HEK293T (cell line): ENCODE data around the gene ZNF436.

ENCODE experiments used
- BHLHE40 ChIP-seq: fragments of 450-650 bp; IDR thresholded peaks from 2 replicates; pipeline ENCODE4 v1.6.1; 2016; ENCODE audit warnings: mild to moderate bottlenecking, moderate library complexity, borderline replicate concordance
- ELF4 ChIP-seq: fragments of 450-650 bp; IDR thresholded peaks from 2 replicates; pipeline ENCODE4 v1.6.1; 2017; ENCODE audit warnings: antibody characterized with exemption
- FOXA1 ChIP-seq: fragments of 450-650 bp; IDR thresholded peaks from 2 replicates; pipeline ENCODE4 v1.6.1; 2016; ENCODE audit warnings: mild to moderate bottlenecking
- FOXK2 ChIP-seq: fragments of 450-650 bp; IDR thresholded peaks from 2 replicates; pipeline ENCODE4 v1.6.1; 2016; ENCODE audit warnings: mild to moderate bottlenecking
- FOXM1 ChIP-seq: fragments of 450-650 bp; IDR thresholded peaks from 2 replicates; pipeline ENCODE4 v1.6.1; 2017; ENCODE audit warnings: mild to moderate bottlenecking, borderline replicate concordance
- LEF1 ChIP-seq: fragments of 450-650 bp; IDR thresholded peaks from 2 replicates; pipeline ENCODE4 v1.6.1; 2017; ENCODE audit warnings: mild to moderate bottlenecking, borderline replicate concordance
- TF ChIP-seq, protein P1 (sequence below): fragments of 450-650 bp; IDR thresholded peaks from 2 replicates; pipeline ENCODE4 v1.6.1; 2016

DNA sequence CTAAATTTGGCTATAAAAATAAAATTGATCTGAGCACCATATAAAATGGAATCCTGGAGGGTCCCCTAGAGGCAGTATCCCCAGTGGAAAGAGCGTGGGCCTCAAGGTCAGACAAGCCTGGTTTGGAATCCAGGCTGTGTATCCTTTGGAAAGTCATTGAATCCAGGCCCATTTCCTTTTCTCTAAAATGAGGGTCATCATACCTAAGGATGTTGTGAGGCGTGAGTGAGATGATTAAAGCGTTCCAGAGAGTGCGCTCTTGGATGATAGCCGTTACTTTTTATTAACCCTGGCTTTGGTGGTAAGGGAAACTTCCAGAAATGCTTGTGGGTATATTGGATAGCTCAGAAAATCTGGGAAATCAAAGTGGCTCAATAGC lies 683 bp upstream of the ZNF436 start:
- TF ChIP-seq FOXA1: no peak
- no peak for TF ChIP-seq FOXK2
- TF ChIP-seq LEF1: no peak
- no peak for TF ChIP-seq BHLHE40
- TF ChIP-seq, protein P1, sequence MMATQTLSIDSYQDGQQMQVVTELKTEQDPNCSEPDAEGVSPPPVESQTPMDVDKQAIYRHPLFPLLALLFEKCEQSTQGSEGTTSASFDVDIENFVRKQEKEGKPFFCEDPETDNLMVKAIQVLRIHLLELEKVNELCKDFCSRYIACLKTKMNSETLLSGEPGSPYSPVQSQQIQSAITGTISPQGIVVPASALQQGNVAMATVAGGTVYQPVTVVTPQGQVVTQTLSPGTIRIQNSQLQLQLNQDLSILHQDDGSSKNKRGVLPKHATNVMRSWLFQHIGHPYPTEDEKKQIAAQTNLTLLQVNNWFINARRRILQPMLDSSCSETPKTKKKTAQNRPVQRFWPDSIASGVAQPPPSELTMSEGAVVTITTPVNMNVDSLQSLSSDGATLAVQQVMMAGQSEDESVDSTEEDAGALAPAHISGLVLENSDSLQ: no peak
- TF ChIP-seq ELF4: no peak
- TF ChIP-seq FOXM1: no peak
